PC-3 (cell line): ENCODE data around the gene SNORC.

ENCODE experiments used
- CTCF ChIP-seq: fragments of 300-600 bp; sonication (generic); conservative IDR thresholded peaks from 2 replicates; pipeline ENCODE4 v1.5.1; 2017; ENCODE audit warnings: antibody characterized with exemption, low read depth, mild to moderate bottlenecking, low read length
- EZH2phosphoT487 ChIP-seq: fragments of 300-600 bp; sonication (generic); IDR thresholded peaks from 2 replicates; pipeline ENCODE4 v1.6.1; 2018; ENCODE audit warnings: mild to moderate bottlenecking, antibody characterized with exemption, low read length, borderline replicate concordance

- TF ChIP-seq CTCF (no peak), EZH2phosphoT487 (no peak)
Measured at GRCh38 chr2:232861353-232861752, 8.7 kb upstream of the SNORC start.
